ENCODE data around the gene RDH11. TPM values are rescaled to one million over a fixed set of nuclear protein-coding genes. Genes with fewer than 3 reads are reported as not detected.

Gene RDH11
- total and polyA plus RNA-seq, 2 experiments from 2014 or later, result 95.2 to 139 TPM

- peak overlapping the region; percentile 57 for H3K4me2 ChIP-seq
- peaks cover 20% of the 10 kb centered on the region for H3K4me1 ChIP-seq (ENCODE audit: insufficient read depth)
- peak overlapping the region; percentile 58 for H3K4me3 Mint-ChIP-seq
- DNase-seq (ENCODE audit: low spot score) (peak; percentile 87), ATAC-seq (peak; percentile 99)
- H3K36me3 Mint-ChIP-seq (ENCODE audit: low read depth), result no peaks in the 10 kb centered on the region
- TF ChIP-seq ZNF331 (CRISPR knock-in tag; IDR thresholded peaks at IDR 0.05; ENCODE audit: low read depth) (no peak), CTCF (conservative IDR thresholded peaks at IDR 0.05; ENCODE audit: low read depth in 2 of 2) (peak in 1 of 2 experiments; percentile 27; a peak in 1 of 4 replicates), POLR2AphosphoS5 (IDR thresholded peaks at IDR 0.05; ENCODE audit: low read depth) (peak; percentile 69), EZH2phosphoT487 (IDR thresholded peaks at IDR 0.05; ENCODE audit: unreplicated experiment) (no peak), CREB1 (CRISPR knock-in tag; IDR thresholded peaks at IDR 0.05; ENCODE audit: low read depth) (no peak), EZH2 (IDR thresholded peaks at IDR 0.05; ENCODE audit: low read depth, unreplicated experiment) (no peak)
- no peaks in the 10 kb centered on the region for H3K9me2 ChIP-seq (ENCODE audit: insufficient read depth)
- H2AFZ ChIP-seq, result peak overlapping the region; percentile 70
- no peaks in the 10 kb centered on the region; the same call in 2 of the 3 replicates for H3K9me3 Mint-ChIP-seq
- H3K36me3 ChIP-seq (ENCODE audit: insufficient read depth), result no peaks in the 10 kb centered on the region
- H3K27me3 ChIP-seq (ENCODE audit: insufficient read depth), result no peaks in the 10 kb centered on the region
- H3K4me3 ChIP-seq, result peak overlapping the region; percentile 27
- no peaks in the 10 kb centered on the region for H3F3A ChIP-seq (replicated peaks; ENCODE audit: low read depth)
- no peaks in the 10 kb centered on the region for H4K20me1 ChIP-seq (replicated peaks; ENCODE audit: insufficient read depth)
- no peaks in the 10 kb centered on the region for H3K79me2 ChIP-seq (replicated peaks; ENCODE audit: insufficient read depth)
- H3K27ac Mint-ChIP-seq, result peak overlapping the region; percentile 91
- H3K27me3 Mint-ChIP-seq (ENCODE audit: insufficient read depth, low read depth, poor library complexity), result peaks cover 6% of the 10 kb centered on the region
- H3K4me1 Mint-ChIP-seq, result peaks cover 23% of the 10 kb centered on the region
- H3K27ac ChIP-seq (ENCODE audit: low read depth), result no peak overlapping the region
These were observed 33.7 kb upstream of the RDH11 start for GRCh38 chr14:67729072-67729885.

- Histone ChIP-seq H3F3A (replicated peaks; ENCODE audit: low read depth) (no peaks in the 10 kb centered on the region), H3K4me1 (ENCODE audit: insufficient read depth) (peaks cover 18% of the 10 kb centered on the region), H4K20me1 (replicated peaks; ENCODE audit: insufficient read depth) (no peaks in the 10 kb centered on the region), H3K79me2 (replicated peaks; ENCODE audit: insufficient read depth) (no peaks in the 10 kb centered on the region), H3K27me3 (ENCODE audit: insufficient read depth) (no peaks in the 10 kb centered on the region), H2AFZ (no peak overlapping the region), H3K9me2 (ENCODE audit: insufficient read depth) (no peaks in the 10 kb centered on the region), H3K4me3 (no peak overlapping the region), H3K4me2 (peak overlapping the region; percentile 40), H3K36me3 (ENCODE audit: insufficient read depth) (no peaks in the 10 kb centered on the region), H3K27ac (ENCODE audit: low read depth) (no peak overlapping the region)
- DNase-seq (ENCODE audit: low spot score) (no peak), ATAC-seq (no peak)
- Mint-ChIP-seq H3K9me3 (no peaks in the 10 kb centered on the region; the same call in 2 of the 3 replicates), H3K4me1 (peaks cover 20% of the 10 kb centered on the region), H3K27me3 (ENCODE audit: insufficient read depth, low read depth, poor library complexity) (peaks cover 7% of the 10 kb centered on the region), H3K27ac (no peak overlapping the region), H3K4me3 (no peak overlapping the region; the same call in 2 of the 3 replicates), H3K36me3 (ENCODE audit: low read depth) (no peaks in the 10 kb centered on the region)
- TF ChIP-seq ETS1 (IDR thresholded peaks at IDR 0.05), result no peak
- no peak for TF ChIP-seq CTCF (conservative IDR thresholded peaks at IDR 0.05; ENCODE audit: low read depth in 2 of 2)
- no peak for TF ChIP-seq POLR2AphosphoS5 (IDR thresholded peaks at IDR 0.05; ENCODE audit: low read depth)
- no peak for TF ChIP-seq REST (IDR thresholded peaks at IDR 0.05; ENCODE audit: unreplicated experiment)
- no peak for TF ChIP-seq NANOG (IDR thresholded peaks at IDR 0.05; ENCODE audit: borderline replicate concordance)
- no peak for TF ChIP-seq ZNF114 (CRISPR knock-in tag; IDR thresholded peaks at IDR 0.05)
These were observed 32.7 kb upstream of the RDH11 start for GRCh38 chr14:67728258-67728657.
